Activated CD8-positive, alpha-beta T cell treated with anti-CD3 and anti-CD28 coated beads for 36 hours (primary cell): ENCODE measurements around the gene DUSP6. TPM values are rescaled to one million over a fixed set of nuclear protein-coding genes. Genes with fewer than 3 reads are reported as not detected.

ENCODE experiments used
- ATAC-seq: fragments of 200-7000 bp; cut with Tn5 transposase; one replicate; pipeline ENCODE4 v1.10.0; 2021; ENCODE audit warnings: mild to moderate bottlenecking, moderate library complexity
- CTCF ChIA-PET: fragments of 350-600 bp; sonication (Branson Sonifier 250); formaldehyde crosslinking; loops from one replicate; lab custom pipeline; 2021; ENCODE audit warnings: antibody characterized with exemption; lab: Charles Lee
- POLR2A ChIA-PET: fragments of 350-600 bp; sonication (Branson Sonifier 250); formaldehyde crosslinking; loops from one replicate; lab custom pipeline; 2021; ENCODE audit warnings: antibody characterized with exemption; lab: Charles Lee
- DNase-seq: peaks from one replicate; pipeline ENCODE4 v3.0.0-alpha.2; 2020
- H3K27ac Mint-ChIP-seq: one replicate; pipeline ENCODE4 v1.8.0; 2021; ENCODE audit warnings: mild to moderate bottlenecking, mixed read lengths
- H3K27me3 Mint-ChIP-seq: one replicate; pipeline ENCODE4 v1.8.0; 2021; ENCODE audit warnings: mixed read lengths
- H3K36me3 Mint-ChIP-seq: one replicate; pipeline ENCODE4 v1.8.0; 2021; ENCODE audit warnings: low read depth, mixed read lengths
- H3K4me1 Mint-ChIP-seq: one replicate; pipeline ENCODE4 v1.8.0; 2021; ENCODE audit warnings: low read depth, mixed read lengths
- H3K4me3 Mint-ChIP-seq: one replicate; pipeline ENCODE4 v1.8.0; 2021; ENCODE audit warnings: mild to moderate bottlenecking, moderate library complexity, mixed read lengths
- H3K9me3 Mint-ChIP-seq: one replicate; pipeline ENCODE4 v1.8.0; 2021; ENCODE audit warnings: mixed read lengths
- CTCF ChIP-seq: fragments of 200-600 bp; IDR thresholded peaks from one replicate; pipeline ENCODE4 v1.8.0; 2022; ENCODE audit warnings: antibody characterized with exemption, mild to moderate bottlenecking
- intact Hi-C: fragments of 100-400 bp; cut with micrococcal nuclease; formaldehyde crosslinking; loops from one replicate; pipeline ENCODE4 v1.10.0; 2022
- total RNA-seq, 2 experiments: library from RNA; stranded (reverse); gene quantifications; one replicate each; pipeline ENCODE4 v1.2.3, GENCODE V29; 2021

DUSP6 gene
- total RNA-seq, 2 experiments from 2014 or later, result 15.3 to 16.6 TPM

GRCh38 chr12:89335452-89336244 lies 16.7 kb downstream of the DUSP6 start:
- POLR2A ChIA-PET, result no interaction called here
- TF ChIP-seq CTCF, result no peak
- H3K36me3 Mint-ChIP-seq, result no peaks in the 10 kb centered on the region
- CTCF ChIA-PET, result no interaction called here
- H3K4me1 Mint-ChIP-seq, result peaks cover 11% of the 10 kb centered on the region
- intact Hi-C loops, result no loop called here
- no peak for DNase-seq
- peaks cover 3% of the 10 kb centered on the region for H3K27me3 Mint-ChIP-seq
- H3K4me3 Mint-ChIP-seq, result no peak overlapping the region
- ATAC-seq, result no peak
- no peak overlapping the region for H3K27ac Mint-ChIP-seq
- H3K9me3 Mint-ChIP-seq, result peaks cover 3% of the 10 kb centered on the region

- ChIA-PET POLR2A (interaction anchor here (0.6 kb wide), 1 partner anchor 723 kb away, joined by 3 read pairs; no protein-coding TSS in a partner anchor), CTCF (no interaction called here)
- Mint-ChIP-seq H3K27ac (no peak overlapping the region), H3K9me3 (peaks cover 6% of the 10 kb centered on the region), H3K4me1 (peaks cover 11% of the 10 kb centered on the region), H3K4me3 (no peak overlapping the region), H3K36me3 (no peaks in the 10 kb centered on the region), H3K27me3 (peaks cover 1% of the 10 kb centered on the region)
- TF ChIP-seq CTCF, result no peak
- no peak for ATAC-seq
- intact Hi-C loops, result no loop called here
- no peak for DNase-seq
These were observed 17.6 kb downstream of the DUSP6 start for GRCh38 chr12:89334548-89335169.

GRCh38 chr12:89333564-89334252 lies 18.6 kb downstream of the DUSP6 start:
- intact Hi-C loops, result no loop called here
- Mint-ChIP-seq H3K4me3 (peak overlapping the region; percentile 19), H3K36me3 (no peaks in the 10 kb centered on the region), H3K4me1 (peaks cover 11% of the 10 kb centered on the region), H3K9me3 (peaks cover 6% of the 10 kb centered on the region), H3K27me3 (peaks cover 1% of the 10 kb centered on the region), H3K27ac (no peak overlapping the region)
- CTCF ChIA-PET, result interaction anchor here (1.1 to 1.6 kb wide), 2 partner anchors 108 to 129 kb away, joined by 4 read pairs; no protein-coding TSS in a partner anchor
- POLR2A ChIA-PET, result interaction anchor here (0.6 to 0.7 kb wide), 2 partner anchors 292 to 724 kb away, joined by 3 read pairs; no protein-coding TSS in a partner anchor
- peak; percentile 85 for ATAC-seq
- peak; percentile 42 for DNase-seq
- TF ChIP-seq CTCF, result no peak

- intact Hi-C loops, result no loop called here
- peaks cover 5% of the 10 kb centered on the region for H3K4me1 Mint-ChIP-seq
- peaks cover 2% of the 10 kb centered on the region for H3K27me3 Mint-ChIP-seq
These were observed 23.9 kb downstream of the DUSP6 start for GRCh38 chr12:89328151-89329030.

More at GRCh38 chr12:89328151-89329030, 23.9 kb downstream of the DUSP6 start:
- DNase-seq (no peak), ATAC-seq (no peak)
- CTCF ChIA-PET, result interaction anchor here (0.8 to 1.4 kb wide), 2 partner anchors 58 to 309 kb away, joined by 3 read pairs; no protein-coding TSS in a partner anchor
- H3K27ac Mint-ChIP-seq, result no peak overlapping the region
- H3K4me3 Mint-ChIP-seq, result no peak overlapping the region
- no peak for TF ChIP-seq CTCF
- no peaks in the 10 kb centered on the region for H3K36me3 Mint-ChIP-seq
- POLR2A ChIA-PET, result no interaction called here
- H3K9me3 Mint-ChIP-seq, result peaks cover 6% of the 10 kb centered on the region
